Measurements from ENCODE around the gene ATP6V0A4.

The ATP6V0A4 gene

DNA sequence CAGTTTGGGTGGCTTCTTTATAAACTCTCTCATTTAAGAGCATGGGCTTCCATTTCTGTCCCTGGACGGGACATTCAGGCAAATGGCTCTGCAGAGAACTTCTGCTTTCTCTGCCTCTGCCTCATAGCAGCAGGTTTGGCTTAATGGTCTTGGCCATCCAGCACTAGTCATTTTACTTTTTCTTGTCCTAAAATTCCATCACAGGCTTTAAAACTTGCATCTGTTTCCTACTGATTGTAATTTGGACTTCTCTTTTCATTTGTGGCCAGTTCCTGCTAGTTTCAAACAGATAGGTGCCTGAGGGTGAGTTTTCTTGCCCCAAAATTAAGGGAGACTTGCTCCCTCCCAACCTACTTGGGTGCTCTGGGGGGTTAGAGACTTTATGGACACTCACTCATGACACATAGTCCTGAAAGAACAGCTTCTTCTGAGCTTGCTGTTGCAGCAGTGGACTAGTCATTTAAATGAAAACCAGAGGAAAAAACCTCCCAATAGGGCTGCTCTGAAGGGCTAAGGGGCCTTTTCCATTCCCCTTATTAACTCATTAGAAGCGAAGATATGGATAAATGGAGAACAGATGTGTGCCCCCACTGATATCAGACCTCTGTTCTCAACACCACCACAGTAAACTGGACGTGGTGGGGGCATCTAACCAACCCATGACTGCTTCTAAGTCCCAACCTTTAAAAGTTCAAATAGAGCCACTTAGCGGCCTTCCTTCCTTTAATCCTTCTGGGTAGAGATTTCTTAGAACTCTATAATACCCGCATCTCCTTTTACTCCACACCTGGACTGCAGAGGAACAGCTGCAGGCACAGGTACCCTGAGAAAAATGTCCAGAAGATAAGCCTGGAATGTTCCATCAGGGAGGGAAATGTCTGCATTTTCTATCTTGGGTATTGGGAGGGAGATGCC, 135.7 kb downstream of the ATP6V0A4 start:
- DNase-seq (ENCODE audit: low spot score), result no peak

DNA sequence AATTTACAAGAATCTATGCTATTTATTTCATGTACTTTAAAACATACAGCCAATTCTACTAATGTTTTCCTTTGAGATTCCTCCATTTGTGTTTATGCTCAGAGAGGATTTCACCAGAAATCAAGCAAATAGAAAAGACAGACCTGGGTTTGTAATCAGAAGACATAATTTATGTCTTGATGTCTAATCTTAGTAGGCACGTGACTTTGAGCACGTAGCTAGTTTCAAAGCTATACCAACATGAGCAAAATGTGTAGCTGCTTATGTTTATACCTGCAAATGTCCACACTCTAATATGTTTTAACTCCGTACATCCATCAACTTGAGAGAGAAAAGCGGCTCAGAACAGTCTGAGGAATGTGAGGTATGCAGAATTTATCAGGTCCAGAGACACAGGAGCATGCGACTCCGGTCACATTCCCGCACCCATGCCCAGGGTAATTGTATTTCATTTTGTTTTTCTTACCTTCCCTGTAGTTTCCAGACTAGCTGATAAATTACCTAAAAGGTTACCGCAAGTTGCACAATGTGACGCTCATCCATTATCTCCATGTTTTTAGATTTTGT, 136.8 kb downstream of the ATP6V0A4 start:
- no peak for DNase-seq (ENCODE audit: low spot score)

- DNase-seq (ENCODE audit: low spot score), result no peak
Measured at GRCh38 chr7:138658889-138659288, 139.1 kb downstream of the ATP6V0A4 start.

DNA sequence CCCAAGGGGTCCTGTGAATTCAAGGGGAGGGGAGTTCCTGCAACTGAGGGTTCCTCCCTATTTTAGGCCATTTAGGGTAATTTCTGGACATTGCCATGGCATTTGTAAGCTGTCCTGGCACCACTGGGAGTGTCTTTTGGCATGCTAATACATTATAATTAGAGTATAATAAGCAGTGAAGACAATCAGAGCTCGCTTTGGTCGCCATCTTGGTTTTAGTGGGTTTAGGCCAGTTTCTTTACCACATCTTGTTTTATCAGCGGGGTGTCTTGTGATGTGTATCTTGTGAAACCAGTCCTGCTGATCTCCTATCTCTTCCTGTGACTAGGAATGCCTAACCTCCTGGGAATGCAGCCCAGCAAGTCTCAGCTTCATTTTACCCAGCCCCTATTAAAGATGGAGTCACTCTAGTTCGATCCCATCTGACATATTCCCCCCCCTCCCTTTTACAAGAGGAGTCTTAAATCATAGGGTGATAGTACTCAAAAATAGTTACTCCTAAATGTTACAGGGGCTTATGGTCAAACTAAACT, 140.1 kb downstream of the ATP6V0A4 start:
- DNase-seq (ENCODE audit: low spot score), result no peak

DNA sequence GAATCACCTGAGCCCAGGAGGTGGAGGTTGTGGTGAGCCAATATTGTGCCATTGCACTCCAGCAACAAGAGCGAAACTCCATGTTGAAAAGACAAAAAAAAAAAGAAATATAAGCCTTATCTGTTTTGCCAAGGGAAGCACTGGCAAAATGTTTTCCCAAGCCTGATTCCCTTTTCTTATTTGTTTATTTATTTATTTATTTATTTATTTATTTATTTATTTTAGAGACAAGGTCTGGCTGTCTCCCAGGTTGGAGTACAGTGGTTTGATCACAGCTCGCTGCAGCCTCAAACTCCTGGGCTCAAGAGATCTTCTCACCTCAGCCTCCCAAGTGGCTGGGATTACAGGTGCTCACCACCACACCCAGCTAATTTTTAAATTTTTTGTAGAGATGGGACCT, 141.0 kb downstream of the ATP6V0A4 start:
- DNase-seq (ENCODE audit: low spot score), result no peak

Data from Ammon's horn (tissue), 1 donor.